Stimulated activated CD8-positive, alpha-beta memory T cell treated with anti-CD3 and anti-CD28 coated beads, Interleukin-12 subunit alpha, Interleukin-12 subunit beta, amount 100 ng/mL, for 1 hour (primary cell): ENCODE measurements around the gene BAZ1A.

Experiments used
- DNase-seq: peaks from one replicate; pipeline ENCODE4 v3.0.0-alpha.2; 2020; ENCODE audit warnings: low read depth

The BAZ1A gene

DNA sequence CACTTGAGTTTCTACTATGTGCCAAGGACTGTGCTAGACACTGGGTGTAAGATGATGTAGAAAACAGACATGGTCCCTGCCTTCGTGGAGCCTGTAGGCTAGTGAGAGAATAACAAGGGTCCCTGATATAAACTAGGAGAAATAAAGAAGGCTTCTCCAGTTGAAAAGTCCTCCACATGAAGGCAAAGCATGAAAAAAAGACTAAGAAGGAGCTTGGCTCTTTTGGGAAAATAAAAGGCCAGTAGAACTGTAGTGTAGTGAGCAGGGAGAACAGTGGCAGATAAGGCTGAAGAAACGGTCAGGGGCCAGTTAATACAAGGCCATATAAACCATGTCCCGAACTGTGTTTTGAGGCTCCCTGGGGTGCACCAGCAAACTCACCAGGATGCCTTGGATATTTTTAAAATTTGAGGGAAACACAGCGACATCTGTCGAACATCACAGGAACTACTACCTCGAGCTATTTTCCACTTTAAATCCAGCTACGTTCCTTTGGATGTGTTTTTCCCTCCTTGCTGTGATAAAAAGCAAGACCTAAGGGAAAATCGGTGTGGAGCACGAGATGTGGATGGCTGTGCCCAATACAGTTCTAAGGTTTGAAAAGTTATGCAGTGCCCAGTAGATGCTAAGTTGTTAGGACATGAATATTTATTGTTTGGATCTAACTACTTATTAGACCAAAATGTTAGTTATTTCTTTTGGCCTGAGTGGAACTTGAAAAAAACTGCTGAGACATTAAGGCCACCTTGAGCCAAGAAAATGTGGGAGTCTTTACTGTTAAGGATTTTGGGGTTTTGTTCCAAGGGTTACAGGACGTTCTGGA, 152.2 kb downstream of the BAZ1A start:
- DNase-seq = peak; percentile 11

DNA sequence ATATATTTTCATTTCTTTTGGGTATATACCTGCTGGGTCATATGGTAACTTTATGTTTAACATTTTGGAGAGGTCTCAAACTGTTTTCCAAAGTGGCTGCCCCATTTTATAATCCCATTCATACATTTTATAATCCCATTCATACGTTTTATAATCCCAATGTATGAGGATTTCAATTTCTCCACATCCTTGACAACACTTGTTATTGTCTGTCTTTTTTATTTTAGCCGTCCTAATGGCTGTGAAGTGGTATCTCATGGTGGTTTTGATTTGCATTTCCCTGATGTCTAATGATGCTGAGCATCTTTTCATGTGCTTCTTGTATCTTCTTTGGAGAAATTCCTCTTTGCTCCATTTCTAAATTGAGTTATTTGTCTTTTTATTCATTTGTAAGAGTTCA, 154.0 kb downstream of the BAZ1A start:
- no peak for DNase-seq

GRCh38 chr14:34718750-34719304, 156.3 kb downstream of the BAZ1A start:
- no peak for DNase-seq

DNA sequence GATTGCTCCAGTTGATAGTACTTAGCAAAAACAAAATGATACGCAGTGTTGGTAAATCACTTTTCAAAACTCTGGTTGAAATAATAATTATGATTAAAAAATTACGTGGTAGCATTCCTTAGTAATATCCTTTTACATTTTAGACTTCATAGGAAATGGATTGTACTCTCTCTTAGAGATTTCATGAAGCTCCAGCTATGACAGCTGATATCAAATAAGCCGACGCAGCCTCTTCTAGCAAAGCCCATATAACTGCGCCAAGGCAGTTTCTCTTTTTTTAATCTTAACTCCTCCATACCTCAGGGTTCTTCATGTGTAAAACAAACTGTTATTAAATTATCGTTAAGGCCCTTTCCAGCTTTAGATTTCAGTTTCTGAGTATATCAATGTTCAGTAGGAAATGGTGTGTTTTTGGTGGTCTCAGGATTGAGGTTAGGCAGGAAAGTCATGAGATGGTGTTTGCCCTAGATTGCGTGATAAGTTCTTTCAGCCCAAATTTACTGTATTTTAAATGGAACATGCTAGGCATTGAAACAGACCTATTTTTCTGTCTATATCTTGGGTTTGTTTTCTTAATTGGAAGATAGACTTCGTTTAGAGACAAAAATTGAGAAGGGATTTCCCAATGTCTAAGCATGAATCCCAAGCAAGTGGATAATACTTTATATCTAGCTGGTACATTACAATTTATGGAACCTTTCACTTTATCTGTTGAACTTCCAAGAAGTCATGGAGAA, 159.9 kb downstream of the BAZ1A start:
- DNase-seq = no peak

DNA sequence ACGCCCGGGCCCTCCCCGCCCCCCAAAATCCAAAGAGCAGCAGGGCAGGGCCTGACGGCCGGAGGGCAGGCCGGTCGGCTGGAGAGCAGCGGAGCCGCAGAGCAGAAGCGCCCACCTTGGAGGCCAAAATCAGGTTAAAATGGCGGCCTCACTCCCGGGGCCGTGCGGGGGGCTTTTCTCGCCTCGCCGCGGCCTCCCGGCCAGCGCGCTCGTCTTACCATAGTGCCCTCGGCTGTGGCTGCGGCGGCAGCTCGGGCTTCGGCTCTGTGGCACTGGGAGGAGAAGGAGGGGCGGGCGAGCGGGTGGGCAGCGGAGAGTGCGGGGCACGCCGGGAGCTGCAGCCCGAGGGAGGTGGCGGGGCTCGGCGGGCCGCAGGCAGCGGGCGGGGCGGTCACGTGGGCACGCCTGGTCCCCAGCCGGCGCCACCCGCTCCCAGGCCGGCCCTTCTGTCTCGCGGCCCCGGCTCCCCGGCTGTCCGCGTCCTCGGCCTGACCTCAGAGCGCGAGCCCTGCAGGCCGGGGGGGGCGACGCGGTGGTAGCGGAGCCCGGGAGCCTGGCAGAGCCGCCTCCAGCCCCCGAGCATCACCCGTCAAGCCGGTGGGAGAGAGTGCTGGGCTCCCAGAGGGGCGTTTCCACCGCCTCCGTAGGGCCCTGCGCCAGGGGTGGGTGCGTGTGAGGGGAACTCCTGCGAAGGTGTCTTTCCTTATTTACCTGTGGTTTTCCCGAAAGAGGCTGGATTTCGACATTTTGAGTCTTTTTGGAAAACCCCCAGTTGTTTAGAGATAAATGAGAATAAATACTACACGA, 160.6 kb downstream of the BAZ1A start, which contains the start of gene CFL2:
CFL2 (minus strand) TSS at position 274 of the 807 bp plus-strand sequence; CDS start at position 221, 53 bp downstream.
- peak; percentile 50 for DNase-seq

DNA sequence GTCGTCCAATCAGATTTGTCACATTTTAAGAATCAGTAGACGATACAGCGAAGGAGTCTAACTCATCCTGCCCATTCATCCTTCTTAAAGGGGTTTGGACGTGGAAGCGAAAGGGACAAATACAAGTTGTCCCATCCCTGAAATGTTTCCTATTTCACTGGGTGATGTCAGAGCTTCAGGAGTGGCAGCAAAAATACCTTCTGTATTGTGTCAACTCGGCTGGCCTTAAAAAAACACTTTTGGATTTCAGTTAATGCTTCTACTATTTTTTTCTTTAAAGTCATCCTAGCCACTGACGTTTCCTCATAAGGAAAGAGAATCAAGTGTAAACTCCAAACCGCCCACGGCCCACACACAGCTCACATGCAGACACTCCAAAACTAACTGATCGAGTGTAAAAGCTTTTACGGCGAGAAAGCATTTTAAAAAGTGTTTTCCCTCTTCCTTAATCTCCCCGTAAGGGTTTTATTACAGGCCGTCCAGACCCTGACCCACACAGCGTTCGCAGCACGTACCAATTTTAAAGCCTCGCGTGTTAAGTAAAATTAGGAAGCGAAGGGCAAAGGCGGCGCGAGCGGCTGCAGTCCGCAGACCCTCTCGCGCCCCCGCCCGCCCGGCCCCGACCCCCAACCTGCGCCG, 161.4 kb downstream of the BAZ1A start:
- no peak for DNase-seq

DNA sequence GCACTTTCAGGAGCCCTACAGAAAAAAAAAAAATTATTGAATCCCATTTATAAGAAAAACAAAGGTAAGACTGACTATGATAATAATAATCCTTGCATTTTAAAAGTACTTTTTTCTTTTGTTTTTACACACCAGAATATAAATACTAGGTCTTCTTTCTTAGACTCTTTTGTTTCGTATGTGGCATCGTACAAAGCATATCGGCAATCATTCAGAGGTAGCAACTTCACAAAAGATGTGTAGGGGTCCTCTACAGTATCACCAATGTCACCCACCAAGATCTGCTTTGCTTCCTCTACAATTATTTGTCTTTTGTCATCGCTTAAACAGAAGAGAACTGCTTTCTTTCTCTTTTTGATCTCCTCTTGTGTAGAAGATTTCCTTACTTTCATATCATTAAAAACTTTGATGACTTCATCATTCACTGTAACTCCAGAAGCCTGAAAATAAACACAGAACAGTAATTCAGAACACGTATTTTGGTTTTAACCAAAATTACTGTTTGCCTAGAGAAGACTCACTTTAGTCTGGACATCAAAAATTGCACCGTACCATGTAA, 162.0 kb downstream of the BAZ1A start:
- no peak for DNase-seq

DNA sequence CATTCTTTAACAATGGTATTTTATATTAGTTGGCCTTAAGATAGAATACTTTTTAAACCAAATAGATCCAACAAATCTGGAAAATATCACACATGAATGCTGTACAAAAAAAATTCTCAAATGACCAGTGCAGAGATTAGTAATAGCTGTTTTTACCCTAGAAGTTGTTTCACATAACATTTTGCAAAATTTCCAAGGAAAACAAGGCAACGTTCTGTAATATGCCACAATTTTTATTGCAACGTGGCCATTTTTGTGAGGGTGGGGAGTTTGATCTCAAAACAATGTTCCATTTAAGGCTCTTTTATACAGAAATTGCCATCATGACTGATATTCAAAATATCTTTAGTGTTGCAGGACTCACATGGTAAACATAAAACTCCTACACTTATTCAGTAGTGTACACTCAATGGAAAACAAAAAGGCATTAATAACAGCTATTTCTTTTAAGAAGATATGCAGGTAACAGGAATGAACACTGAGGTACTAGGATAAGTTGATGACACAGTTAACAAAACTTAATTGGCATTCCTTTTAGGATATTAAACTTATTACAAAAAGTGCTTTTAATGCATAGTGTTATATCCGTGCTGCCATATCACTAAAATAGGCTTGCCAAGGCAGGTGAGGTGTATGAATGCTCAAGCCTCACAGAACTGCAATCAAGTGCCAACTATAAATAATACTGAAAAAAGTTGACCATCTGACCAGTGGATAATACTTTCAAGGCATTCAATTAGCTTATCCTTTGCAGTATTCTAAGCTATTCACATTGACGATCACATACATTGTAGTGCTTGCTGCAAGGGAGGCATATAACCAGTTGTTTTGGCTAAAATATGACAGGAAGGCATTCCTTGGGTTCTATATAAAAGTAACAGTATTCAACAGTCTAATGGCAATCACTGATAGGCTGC, 163.1 kb downstream of the BAZ1A start:
- no peak for DNase-seq

- no peak for DNase-seq
Measured at GRCh38 chr14:34711169-34711568, 164.0 kb downstream of the BAZ1A start.

- DNase-seq = no peak
Measured at GRCh38 chr14:34710744-34711143, 164.4 kb downstream of the BAZ1A start.

GRCh38 chr14:34710006-34710405, 165.2 kb downstream of the BAZ1A start:
- no peak for DNase-seq

DNA sequence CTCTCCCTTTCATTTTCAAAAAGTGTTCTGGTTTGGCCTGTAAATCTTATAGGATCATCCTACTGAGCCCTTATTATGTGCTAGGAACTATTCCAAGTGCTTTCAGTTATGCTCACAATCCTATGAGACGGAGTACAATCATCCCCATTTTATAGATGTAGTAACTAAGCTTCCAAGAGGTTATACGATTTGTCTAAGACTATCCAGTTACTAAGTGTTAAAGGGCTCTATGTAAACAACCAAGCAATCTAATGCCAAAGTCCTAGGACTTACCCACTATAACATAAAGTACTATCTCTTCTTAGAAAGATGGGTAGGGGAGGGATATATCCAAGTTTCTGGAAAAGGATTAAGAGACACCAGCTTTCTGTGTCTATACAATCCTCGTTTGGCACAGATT, 167.4 kb downstream of the BAZ1A start:
- no peak for DNase-seq
